Liver (tissue), 3 donors: ENCODE data around the gene RNASE13.

Experiments used
- ATF3 ChIP-seq: IDR thresholded peaks from 2 replicates; pipeline ENCODE4 v1.6.1; 2016; ENCODE audit warnings: antibody characterized with exemption
- CTCF ChIP-seq: fragments of 150-350 bp; IDR thresholded peaks from 2 replicates; pipeline ENCODE4 v1.5.1; 2017; ENCODE audit warnings: improper control_type of control experiment, low read depth, low read length; ENCODE audit not compliant: missing input control
- EGR1 ChIP-seq, 2 donors: IDR thresholded peaks; 2 replicates each; pipeline ENCODE4 v1.6.1; 2016 to 2018; ENCODE audit warnings: antibody characterized with exemption in 2 of 2, low read depth in 2 of 2
- FOXA1 ChIP-seq: IDR thresholded peaks from 2 replicates; pipeline ENCODE4 v1.6.1; 2016; ENCODE audit warnings: antibody characterized with exemption
- HNF4A ChIP-seq, 2 donors: conservative IDR thresholded peaks; 2 replicates each; pipeline ENCODE4 v1.6.1; 2016; ENCODE audit warnings: antibody characterized with exemption in 2 of 2, mild to moderate bottlenecking in 2 of 2
- HNF4G ChIP-seq: IDR thresholded peaks from 2 replicates; pipeline ENCODE4 v1.6.1; 2016; ENCODE audit warnings: antibody characterized with exemption
- MAX ChIP-seq: IDR thresholded peaks from 2 replicates; pipeline ENCODE4 v1.6.1; 2016; ENCODE audit warnings: antibody characterized with exemption
- RAD21 ChIP-seq, 2 donors: IDR thresholded peaks; 2 replicates each; pipeline ENCODE4 v1.6.1; 2016; ENCODE audit warnings: antibody characterized with exemption in 2 of 2, mild to moderate bottlenecking in 2 of 2
- REST ChIP-seq: IDR thresholded peaks from 2 replicates; pipeline ENCODE4 v1.6.1; 2016; ENCODE audit warnings: antibody characterized with exemption, mild to moderate bottlenecking
- YY1 ChIP-seq: IDR thresholded peaks from 2 replicates; pipeline ENCODE4 v1.6.1; 2016; ENCODE audit warnings: antibody characterized with exemption, mild to moderate bottlenecking
- donor health status: healthy.
- donor health status: healthy.

- TF ChIP-seq CTCF (no peak), YY1 (no peak), EGR1 (IDR thresholded peaks at IDR 0.05; ENCODE audit: low read depth in 2 of 2) (no peak), ATF3 (no peak), HNF4G (no peak), REST (no peak), RAD21 (IDR thresholded peaks at IDR 0.05) (no peak), HNF4A (conservative IDR thresholded peaks at IDR 0.05) (no peak), FOXA1 (no peak), MAX (no peak)
Measured at GRCh38 chr14:21034707-21035106, at the start of gene RNASE13.
